Measurements from ENCODE around the gene STK11IP. TPM values are rescaled to one million over a fixed set of nuclear protein-coding genes. Genes with fewer than 3 reads are reported as not detected.

The STK11IP gene
- total RNA-seq, 1 experiment from 2014 or later = 39.9 TPM

- TF ChIP-seq AFF4 (CRISPR knock-in tag; IDR thresholded peaks at IDR 0.05; ENCODE audit: borderline replicate concordance) = no peak
These were observed 47.3 kb downstream of the STK11IP start (continued) for GRCh38 chr2:219644801-219645480.

- ChIA-PET POLR2A (interaction anchor here (0.7 to 1.2 kb wide), 2 partner anchors 26 to 39 kb away, joined by 3 to 7 read pairs; no protein-coding TSS in a partner anchor), CTCF (interaction anchor here (0.6 to 6.8 kb wide), 10 partner anchors 25 to 120 kb away, joined by 3 to 72 read pairs (median 6); no protein-coding TSS in a partner anchor)
- H3K36me3 Mint-ChIP-seq = no peaks in the 10 kb centered on the region
- no peaks in the 10 kb centered on the region for H3K9me3 Mint-ChIP-seq
- TF ChIP-seq ZNF425 (CRISPR knock-in tag; conservative IDR thresholded peaks at IDR 0.05) (no peak), ATF6 (CRISPR knock-in tag; IDR thresholded peaks at IDR 0.05) (no peak), ATF1 (CRISPR knock-in tag; IDR thresholded peaks at IDR 0.05) (no peak), MAX (CRISPR knock-in tag; IDR thresholded peaks at IDR 0.05) (no peak), CREB1 (CRISPR knock-in tag; IDR thresholded peaks at IDR 0.05) (no peak), ZNF671 (CRISPR knock-in tag; IDR thresholded peaks at IDR 0.05) (no peak), CBFB (CRISPR knock-in tag; IDR thresholded peaks at IDR 0.05; ENCODE audit: low read depth) (no peak), ZNF317 (CRISPR knock-in tag; IDR thresholded peaks at IDR 0.05; ENCODE audit: borderline replicate concordance, low read depth) (no peak), ELF4 (CRISPR knock-in tag; IDR thresholded peaks at IDR 0.05; ENCODE audit: low read depth) (no peak), RORB (CRISPR knock-in tag; IDR thresholded peaks at IDR 0.05) (no peak), ZNF263 (CRISPR knock-in tag; IDR thresholded peaks at IDR 0.05; ENCODE audit: low read depth) (no peak), RELA (CRISPR knock-in tag; IDR thresholded peaks at IDR 0.05; ENCODE audit: borderline replicate concordance) (no peak), CDX4 (CRISPR knock-in tag; IDR thresholded peaks at IDR 0.05; ENCODE audit: borderline replicate concordance) (no peak), OVOL2 (CRISPR knock-in tag; IDR thresholded peaks at IDR 0.05; ENCODE audit: borderline replicate concordance) (no peak), NR1H2 (CRISPR knock-in tag; IDR thresholded peaks at IDR 0.05) (no peak), PRRX2 (CRISPR knock-in tag; IDR thresholded peaks at IDR 0.05) (no peak), KAT7 (CRISPR knock-in tag; IDR thresholded peaks at IDR 0.05; ENCODE audit: borderline replicate concordance) (no peak), PRDM15 (CRISPR knock-in tag; IDR thresholded peaks at IDR 0.05) (no peak)
- no peak overlapping the region for H3K4me3 Mint-ChIP-seq
- H3K27me3 Mint-ChIP-seq (ENCODE audit: low read depth) = peaks cover 6% of the 10 kb centered on the region; the same call in 1 of the 2 replicates
- peaks cover 27% of the 10 kb centered on the region for H3K4me1 Mint-ChIP-seq
- no peak; the same call in 1 of the 2 replicates for ATAC-seq
- no peak overlapping the region for H3K27ac Mint-ChIP-seq
- no peak for DNase-seq (ENCODE audit: low spot score)
These were observed 48.2 kb downstream of the STK11IP start for GRCh38 chr2:219645631-219646527.
